Measurements from ENCODE around the gene CLIP3.

The CLIP3 gene

DNA sequence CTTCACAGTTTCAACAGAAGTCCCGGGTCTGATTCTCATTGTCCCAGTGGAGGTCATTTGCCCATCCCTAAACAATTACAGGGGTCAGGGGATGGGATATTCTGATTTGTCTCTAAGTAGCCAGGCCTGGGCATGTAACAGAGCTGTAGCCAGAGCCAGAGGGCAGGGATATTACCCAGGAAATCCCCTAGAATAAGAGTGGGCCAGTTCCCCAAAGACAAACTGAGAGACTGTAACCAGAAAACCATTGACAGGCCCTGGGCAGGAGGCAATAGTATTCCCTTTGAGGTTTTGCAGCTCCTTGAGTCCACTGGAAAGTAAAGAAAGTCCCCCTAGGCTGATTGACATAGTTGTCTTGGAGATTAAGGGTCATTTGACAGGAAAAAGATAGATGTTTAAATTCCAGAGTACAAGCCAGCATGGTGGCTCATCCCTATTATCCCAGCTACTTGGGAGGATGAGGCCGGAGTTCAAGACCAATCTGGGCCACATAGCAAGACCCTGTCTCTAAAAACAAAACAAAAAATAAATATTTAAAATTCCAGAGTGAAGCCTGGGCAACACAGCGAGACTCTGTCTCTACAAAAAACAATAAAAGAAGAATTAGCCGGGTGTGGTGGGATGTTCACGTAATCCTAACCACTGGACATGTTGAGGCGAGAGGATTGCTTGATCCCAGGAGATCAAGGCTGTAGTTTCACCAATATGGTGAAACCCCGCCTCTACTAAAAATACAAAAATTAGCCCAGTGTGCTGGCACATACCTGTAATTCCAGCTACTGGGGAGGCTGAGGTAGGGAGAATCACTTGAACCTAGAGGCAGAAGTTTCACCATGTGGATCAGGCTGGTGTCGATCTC is 39.5 kb downstream of the CLIP3 start:
- H2BK15ac ChIP-seq (ENCODE audit: low read length) = no peak overlapping the region
- no peak overlapping the region for H3K14ac ChIP-seq (ENCODE audit: low read length)
- no peak overlapping the region for H2AK5ac ChIP-seq (ENCODE audit: low read depth, low read length)
- peaks cover 6 to 12% of the 10 kb centered on the region in 2 donors for H3K4me1 ChIP-seq (ENCODE audit: control insufficient read depth in 2 of 2, insufficient read depth in 1 of 2, low read depth in 1 of 2, low read length in 2 of 2)
- H3K9me3 ChIP-seq (replicated peaks in 1 of 2; ENCODE audit: control insufficient read depth in 2 of 2, insufficient read depth in 1 of 2, low read depth in 1 of 2, low read length in 2 of 2) = peaks cover 0 to 2% of the 10 kb centered on the region in 2 donors
- no peak overlapping the region for H3K23ac ChIP-seq (ENCODE audit: low read depth, low read length, poor library complexity)
- peak overlapping the region; percentile 7 for H2AFZ ChIP-seq (ENCODE audit: low read length)
- DNase-seq (ENCODE audit: low spot score) = no peak
- no peak overlapping the region for H3K18ac ChIP-seq (ENCODE audit: low read length)
- no peak overlapping the region for H3K4me2 ChIP-seq (ENCODE audit: insufficient read depth, low read length, poor library complexity, severe bottlenecking)
- no peak overlapping the region for H4K91ac ChIP-seq (ENCODE audit: low read depth, low read length, poor library complexity)
- peaks cover 2 to 6% of the 10 kb centered on the region in 2 donors for H3K36me3 ChIP-seq (replicated peaks in 1 of 2; ENCODE audit: control insufficient read depth in 2 of 2, insufficient read depth in 2 of 2, low read length in 2 of 2)
- H2BK12ac ChIP-seq (ENCODE audit: low read length) = no peak overlapping the region
- peak overlapping the region; percentile 4 for H3K9ac ChIP-seq (ENCODE audit: low read depth, low read length, poor library complexity)
- H3K4ac ChIP-seq (ENCODE audit: low read length) = no peak overlapping the region
- H2BK120ac ChIP-seq (ENCODE audit: low read depth, low read length) = no peak overlapping the region
- no peak overlapping the region for H3K4me3 ChIP-seq (ENCODE audit: low read length in 2 of 2)
- peaks cover 0 to 18% (median 4%) of the 10 kb centered on the region in 3 experiments for H3K27me3 ChIP-seq (ENCODE audit: control insufficient read depth in 3 of 3, insufficient read depth in 3 of 3, low read depth in 1 of 3, low read length in 3 of 3)
- no peak overlapping the region for H3K27ac ChIP-seq (replicated peaks; ENCODE audit: low read length)
- H3K79me1 ChIP-seq (ENCODE audit: low read depth, low read length) = peaks cover 5% of the 10 kb centered on the region
- WGBS, 2 donors (ENCODE audit: extremely low coverage in 2 of 2, insufficient read length in 2 of 2, insufficient replicate concordance in 1 of 2) = no CpG with 5 or more reads among the region's 8 CpGs
- H4K8ac ChIP-seq (ENCODE audit: low read depth, low read length) = no peak overlapping the region
- no peak overlapping the region for H2BK5ac ChIP-seq (ENCODE audit: low read length)

DNA sequence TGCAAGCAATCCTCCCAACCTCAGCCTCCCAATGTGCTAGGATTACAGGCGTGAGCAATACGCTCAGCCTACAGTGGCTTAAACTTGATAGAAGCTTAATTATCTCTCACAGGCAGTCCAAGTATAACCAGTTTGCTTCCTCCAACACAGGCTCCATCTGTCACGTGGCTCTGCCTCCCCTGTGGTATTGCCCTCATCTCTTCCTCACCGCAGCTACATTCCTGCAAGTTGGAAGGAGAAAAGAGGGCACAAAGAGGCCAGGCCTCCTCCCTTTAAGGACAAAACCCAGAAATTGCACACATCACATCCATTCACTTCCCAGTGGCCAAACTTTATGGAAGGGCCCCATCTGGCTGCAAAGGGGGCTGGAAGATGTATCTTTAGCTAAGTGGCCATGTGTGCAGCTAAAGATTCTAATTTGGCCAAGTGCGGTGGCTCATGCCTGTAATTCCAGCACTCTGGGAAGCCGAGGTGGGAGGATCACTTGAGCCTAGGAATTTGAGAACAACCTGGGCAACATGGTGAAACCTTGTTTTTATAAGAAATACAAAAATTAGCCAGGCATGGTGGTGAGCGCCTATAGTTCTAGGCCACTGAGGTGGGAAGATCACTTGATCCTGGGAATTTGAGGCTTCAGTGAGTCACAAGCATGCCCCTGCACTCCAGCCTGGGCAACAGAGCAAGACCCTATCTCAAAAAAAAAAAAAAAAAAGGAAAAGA is 40.8 kb downstream of the CLIP3 start:
- H3K23ac ChIP-seq (ENCODE audit: low read depth, low read length, poor library complexity) = no peak overlapping the region
- no peak overlapping the region for H2AK5ac ChIP-seq (ENCODE audit: low read depth, low read length)
- DNase-seq (ENCODE audit: low spot score) = no peak
- H3K9ac ChIP-seq (ENCODE audit: low read depth, low read length, poor library complexity) = no peak overlapping the region
- H3K4me1 ChIP-seq (ENCODE audit: control insufficient read depth in 2 of 2, insufficient read depth in 1 of 2, low read depth in 1 of 2, low read length in 2 of 2) = peaks cover 6 to 12% of the 10 kb centered on the region in 2 donors
- H3K14ac ChIP-seq (ENCODE audit: low read length) = no peak overlapping the region
- H4K91ac ChIP-seq (ENCODE audit: low read depth, low read length, poor library complexity) = no peak overlapping the region
- no peak overlapping the region for H2BK120ac ChIP-seq (ENCODE audit: low read depth, low read length)
- H2BK12ac ChIP-seq (ENCODE audit: low read length) = no peak overlapping the region
- H3K4me3 ChIP-seq (ENCODE audit: low read length in 2 of 2) = no peak overlapping the region
- no peak overlapping the region for H3K4me2 ChIP-seq (ENCODE audit: insufficient read depth, low read length, poor library complexity, severe bottlenecking)
- H3K27me3 ChIP-seq (ENCODE audit: control insufficient read depth in 3 of 3, insufficient read depth in 3 of 3, low read depth in 1 of 3, low read length in 3 of 3) = peaks cover 0 to 29% (median 4%) of the 10 kb centered on the region in 3 experiments
- H4K8ac ChIP-seq (ENCODE audit: low read depth, low read length) = no peak overlapping the region
- no peak overlapping the region for H3K18ac ChIP-seq (ENCODE audit: low read length)
- H2BK5ac ChIP-seq (ENCODE audit: low read length) = no peak overlapping the region
- H3K9me3 ChIP-seq (replicated peaks in 1 of 2; ENCODE audit: control insufficient read depth in 2 of 2, insufficient read depth in 1 of 2, low read depth in 1 of 2, low read length in 2 of 2) = peaks cover 0 to 2% of the 10 kb centered on the region in 2 donors
- peaks cover 2% of the 10 kb centered on the region for H3K79me1 ChIP-seq (ENCODE audit: low read depth, low read length)
- no peak overlapping the region for H2AFZ ChIP-seq (ENCODE audit: low read length)
- H2BK15ac ChIP-seq (ENCODE audit: low read length) = no peak overlapping the region
- H3K4ac ChIP-seq (ENCODE audit: low read length) = no peak overlapping the region
- no peak overlapping the region for H3K27ac ChIP-seq (replicated peaks; ENCODE audit: low read length)
- WGBS, 2 donors (ENCODE audit: extremely low coverage in 2 of 2, insufficient read length in 2 of 2, insufficient replicate concordance in 1 of 2) = no CpG with 5 or more reads among the region's 7 CpGs
- no peaks in the 10 kb centered on the region for H3K36me3 ChIP-seq (replicated peaks in 1 of 2; ENCODE audit: control insufficient read depth in 2 of 2, insufficient read depth in 2 of 2, low read length in 2 of 2)

DNA sequence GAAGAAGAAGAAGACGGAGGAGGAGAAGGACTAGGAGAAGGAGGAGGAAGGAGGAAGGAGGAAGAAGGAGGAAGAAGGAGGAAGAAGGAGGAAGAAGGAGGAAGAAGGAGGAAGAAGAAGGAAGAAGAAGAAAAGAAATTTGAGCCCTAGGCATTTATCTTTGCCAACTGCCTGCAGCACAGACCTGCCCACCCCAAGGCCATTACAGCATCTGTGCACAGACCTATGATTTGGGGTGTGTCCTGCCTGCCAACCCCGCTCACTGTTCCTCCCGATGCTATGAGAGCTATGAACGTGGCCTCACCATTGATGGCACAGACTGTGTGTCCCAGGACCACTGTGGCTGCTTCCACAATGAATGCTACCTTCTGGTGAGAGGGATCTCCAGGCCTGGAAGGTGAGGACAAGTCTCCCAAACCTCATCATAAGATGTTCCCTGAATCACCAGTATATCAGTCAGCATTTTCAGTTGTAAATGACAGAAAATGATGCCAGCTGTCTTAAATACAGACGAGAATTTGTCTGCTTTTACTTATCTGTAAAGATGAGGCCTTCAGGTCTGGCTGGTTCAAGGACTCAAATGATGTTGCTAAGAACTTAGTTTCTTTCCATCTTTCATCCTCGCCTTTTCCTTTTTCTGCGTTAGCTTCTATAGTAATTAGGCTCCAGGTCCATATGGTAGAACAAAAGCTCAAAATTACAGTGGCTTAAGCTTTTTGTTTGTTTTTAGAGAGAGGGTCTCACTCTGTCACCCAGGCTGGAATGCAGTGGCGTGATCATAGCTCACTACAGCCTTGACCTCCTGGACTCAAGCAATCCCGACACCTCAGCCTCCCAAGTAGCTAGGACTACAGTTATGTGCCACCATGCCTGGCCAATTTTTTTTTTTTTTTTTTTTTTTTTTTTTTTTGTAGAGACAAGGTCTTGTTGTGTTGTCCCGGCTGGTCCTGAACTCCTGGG is 41.6 kb downstream of the CLIP3 start:
- Histone ChIP-seq H3K27ac (replicated peaks; ENCODE audit: low read length) (no peak overlapping the region), H3K79me1 (ENCODE audit: low read depth, low read length) (peaks cover 2% of the 10 kb centered on the region), H2AK5ac (ENCODE audit: low read depth, low read length) (no peak overlapping the region), H4K91ac (ENCODE audit: low read depth, low read length, poor library complexity) (no peak overlapping the region), H3K4me1 (ENCODE audit: control insufficient read depth in 2 of 2, insufficient read depth in 1 of 2, low read depth in 1 of 2, low read length in 2 of 2) (peaks cover 11 to 12% of the 10 kb centered on the region in 2 donors), H4K8ac (ENCODE audit: low read depth, low read length) (no peak overlapping the region), H3K18ac (ENCODE audit: low read length) (no peak overlapping the region), H3K9ac (ENCODE audit: low read depth, low read length, poor library complexity) (no peak overlapping the region), H2BK5ac (ENCODE audit: low read length) (no peak overlapping the region), H2BK120ac (ENCODE audit: low read depth, low read length) (no peak overlapping the region), H3K27me3 (ENCODE audit: control insufficient read depth in 3 of 3, insufficient read depth in 3 of 3, low read depth in 1 of 3, low read length in 3 of 3) (peaks cover 0 to 38% (median 8%) of the 10 kb centered on the region in 3 experiments), H3K23ac (ENCODE audit: low read depth, low read length, poor library complexity) (no peak overlapping the region), H3K4me3 (ENCODE audit: low read length in 2 of 2) (no peak overlapping the region), H3K4ac (ENCODE audit: low read length) (no peak overlapping the region), H3K9me3 (replicated peaks in 1 of 2; ENCODE audit: control insufficient read depth in 2 of 2, insufficient read depth in 1 of 2, low read depth in 1 of 2, low read length in 2 of 2) (peaks cover 0 to 2% of the 10 kb centered on the region in 2 donors), H2BK15ac (ENCODE audit: low read length) (no peak overlapping the region), H3K36me3 (replicated peaks in 1 of 2; ENCODE audit: control insufficient read depth in 2 of 2, insufficient read depth in 2 of 2, low read length in 2 of 2) (no peaks in the 10 kb centered on the region), H3K4me2 (ENCODE audit: insufficient read depth, low read length, poor library complexity, severe bottlenecking) (no peak overlapping the region), H3K14ac (ENCODE audit: low read length) (no peak overlapping the region), H2BK12ac (ENCODE audit: low read length) (no peak overlapping the region), H2AFZ (ENCODE audit: low read length) (no peak overlapping the region)
- no peak for DNase-seq (ENCODE audit: low spot score)
- no CpG with 5 or more reads among the region's 10 CpGs for WGBS, 2 donors (ENCODE audit: extremely low coverage in 2 of 2, insufficient read length in 2 of 2, insufficient replicate concordance in 1 of 2)

Measured in neuronal stem cell (in vitro differentiated cells).